GM21381 (cell line): ENCODE measurements around the gene FMN1.

Experiments
- ATAC-seq: cut with Tn5 transposase; IDR thresholded peaks from one replicate; pipeline ENCODE4 v1.9.1; 2021; ENCODE audit warnings: mild to moderate bottlenecking, moderate library complexity; ENCODE audit not compliant: unreplicated experiment

Gene FMN1

DNA sequence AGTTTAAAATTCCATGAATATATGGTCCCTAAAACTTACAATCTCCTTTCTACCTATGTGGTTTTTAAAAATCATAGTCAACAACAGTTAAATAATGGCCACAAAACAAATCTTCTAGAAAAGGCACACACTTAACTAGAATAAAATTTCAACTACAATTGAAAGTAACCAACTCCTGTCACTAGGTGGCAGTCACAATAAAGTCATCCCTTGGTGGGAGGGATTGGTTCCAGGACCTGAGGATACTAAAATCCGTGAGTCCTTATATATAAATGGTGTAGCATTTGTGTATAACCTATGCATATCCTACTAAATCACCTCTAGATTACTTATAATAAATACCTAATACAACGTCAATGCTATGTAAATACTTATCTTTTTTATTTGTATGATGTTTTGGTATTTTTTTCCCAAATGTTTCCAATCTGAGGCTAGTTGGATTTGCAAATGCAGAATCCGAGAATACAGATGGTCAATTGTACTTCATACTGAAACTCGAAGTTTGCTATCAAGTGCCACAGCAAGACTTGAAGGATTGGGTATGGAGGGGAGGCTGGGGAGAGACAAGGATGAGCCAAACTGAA is 172.6 kb downstream of the FMN1 start:
- ATAC-seq = no peak

DNA sequence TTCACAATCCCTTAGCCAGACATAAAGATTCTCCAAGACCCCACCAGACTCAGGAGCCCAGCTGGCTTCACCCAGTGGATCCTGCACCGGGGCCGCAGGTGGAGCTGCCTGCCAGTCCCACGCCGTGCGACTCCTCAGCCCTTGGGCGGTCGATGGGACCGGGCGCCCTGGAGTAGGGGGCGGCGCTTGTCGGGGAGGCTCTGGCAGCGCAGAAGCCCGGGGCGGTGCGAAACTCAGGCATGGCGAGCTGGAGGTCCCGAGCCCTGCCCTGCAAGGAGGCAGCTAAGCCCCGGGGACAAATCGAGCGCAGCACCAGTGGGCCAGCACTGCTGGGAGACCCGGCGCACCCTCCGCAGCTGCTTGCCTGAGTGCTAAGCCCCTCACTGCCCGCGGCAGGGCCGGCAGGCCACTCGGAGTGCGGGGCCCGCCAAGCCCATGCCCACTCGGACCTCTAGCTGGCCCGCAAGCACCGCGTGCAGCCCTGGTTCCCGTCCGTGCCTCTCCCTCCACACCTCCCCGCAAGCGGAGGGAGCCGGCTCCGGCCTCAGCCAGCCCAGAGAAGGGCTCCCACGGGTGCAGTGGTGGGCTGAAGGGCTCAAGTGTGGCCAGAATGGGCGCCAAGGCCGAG is 175.0 kb downstream of the FMN1 start:
- ATAC-seq = no peak

DNA sequence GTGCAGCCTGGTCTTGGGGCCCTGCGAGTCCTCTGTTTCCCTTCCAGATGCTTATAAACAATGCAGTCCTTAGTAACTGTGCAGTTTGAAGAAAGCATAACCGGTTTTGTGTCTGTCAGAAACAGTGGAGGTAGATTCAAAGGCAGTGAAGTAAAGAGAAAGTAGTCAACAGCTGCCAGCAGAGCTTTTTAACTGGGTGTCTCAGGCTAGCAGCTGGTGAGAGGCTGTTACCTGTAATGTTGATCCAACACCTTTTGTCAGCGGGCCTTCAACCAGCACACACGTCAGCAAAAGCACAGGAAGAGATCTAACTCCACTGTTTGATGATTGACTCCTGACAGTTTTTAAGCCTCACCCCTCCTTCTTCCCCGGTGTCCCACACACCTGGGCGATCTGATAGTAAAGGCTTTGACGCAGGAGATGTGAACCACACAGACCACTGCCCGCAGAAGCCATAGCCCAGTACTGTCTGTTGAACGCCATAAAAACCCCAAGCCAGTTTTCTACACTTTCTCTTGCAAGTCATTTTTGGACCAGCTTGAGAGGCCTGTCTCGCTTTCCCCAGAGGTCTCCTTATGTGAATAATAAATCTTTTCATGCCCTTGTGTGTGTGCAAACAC is 178.0 kb downstream of the FMN1 start:
- ATAC-seq = no peak

DNA sequence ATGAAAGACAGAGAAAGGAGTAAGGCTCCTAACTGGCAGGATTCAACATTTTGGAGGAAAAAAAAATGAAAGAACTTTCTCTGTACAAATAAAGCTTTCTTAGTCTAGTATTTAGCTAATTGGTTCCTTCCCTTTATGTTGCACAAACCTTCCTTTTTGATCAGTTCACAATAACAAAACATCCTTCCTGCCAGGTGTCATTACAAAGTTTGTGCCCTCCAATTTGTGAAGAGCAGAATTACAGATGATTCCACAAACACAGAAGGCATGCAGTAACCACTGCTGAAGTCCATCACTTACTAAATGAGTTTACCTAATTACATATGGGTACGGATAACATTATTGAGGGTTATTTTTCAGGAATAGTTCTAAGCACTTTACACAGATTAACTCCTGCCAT is 179.9 kb downstream of the FMN1 start:
- no peak for ATAC-seq

DNA sequence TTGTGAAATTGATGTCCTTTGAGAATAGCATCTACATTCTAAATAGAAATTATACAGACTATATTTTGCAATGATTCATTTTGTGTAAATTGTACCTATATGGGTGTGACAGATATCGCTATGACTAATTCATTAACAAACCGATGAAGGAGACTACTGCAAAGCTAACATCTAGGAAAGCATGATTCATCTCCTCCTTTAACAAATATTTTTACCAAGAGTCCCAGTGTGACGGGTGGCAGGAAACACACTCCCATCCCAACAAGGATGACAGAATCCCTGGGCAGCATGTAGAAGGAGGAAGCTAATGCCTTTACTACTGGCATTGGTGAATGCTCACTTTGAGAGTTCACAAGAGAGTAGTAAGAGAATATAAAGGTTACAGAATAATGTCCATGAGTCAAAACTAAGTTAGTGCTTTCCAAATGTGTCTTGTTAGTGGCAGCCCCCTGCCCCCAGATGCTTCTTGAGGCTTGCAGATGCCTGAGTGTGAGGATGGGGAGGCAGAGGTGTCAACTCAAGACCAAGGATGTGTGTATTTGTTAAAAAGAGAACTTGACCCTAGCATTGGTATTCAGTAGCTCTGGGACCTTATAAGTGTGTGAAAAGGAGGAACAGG is 180.6 kb downstream of the FMN1 start:
- no peak for ATAC-seq

DNA sequence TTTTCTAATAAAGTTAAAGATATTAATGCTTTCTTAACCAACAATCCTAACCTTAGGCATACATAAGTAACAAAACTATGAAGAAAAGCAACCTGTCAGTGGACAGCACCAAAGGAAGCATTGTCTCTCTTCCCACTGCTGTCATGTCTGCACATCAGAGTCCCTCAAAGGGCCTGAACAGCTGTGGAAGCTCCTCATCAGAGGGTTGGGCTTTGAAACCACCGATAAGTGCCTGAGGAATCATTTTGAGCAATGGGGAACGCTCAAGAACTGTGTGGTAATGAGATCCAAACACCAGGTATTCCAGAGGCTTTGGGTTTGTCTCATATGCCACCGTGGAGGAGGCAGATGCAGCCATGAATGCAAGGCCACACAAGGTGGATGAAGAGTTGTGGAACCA is 182.5 kb downstream of the FMN1 start:
- ATAC-seq = no peak

DNA sequence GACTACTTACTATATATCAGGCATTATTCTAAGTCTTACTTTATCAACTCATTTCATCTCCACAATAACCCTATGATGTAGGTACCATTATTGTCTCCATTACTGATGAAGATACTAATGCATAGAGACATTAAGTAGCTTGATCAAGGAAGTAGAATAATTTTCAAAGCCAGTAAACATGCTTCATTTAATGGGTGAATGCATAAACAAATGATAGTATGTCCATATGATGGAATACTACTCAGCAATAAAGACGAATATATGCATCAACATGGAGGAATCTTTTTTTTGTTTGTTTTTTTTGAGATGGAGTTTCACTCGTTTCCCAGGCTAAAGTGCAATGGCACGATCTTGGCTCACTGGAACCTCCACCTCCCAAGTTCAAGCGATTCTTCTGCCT is 184.9 kb downstream of the FMN1 start:
- ATAC-seq = no peak

DNA sequence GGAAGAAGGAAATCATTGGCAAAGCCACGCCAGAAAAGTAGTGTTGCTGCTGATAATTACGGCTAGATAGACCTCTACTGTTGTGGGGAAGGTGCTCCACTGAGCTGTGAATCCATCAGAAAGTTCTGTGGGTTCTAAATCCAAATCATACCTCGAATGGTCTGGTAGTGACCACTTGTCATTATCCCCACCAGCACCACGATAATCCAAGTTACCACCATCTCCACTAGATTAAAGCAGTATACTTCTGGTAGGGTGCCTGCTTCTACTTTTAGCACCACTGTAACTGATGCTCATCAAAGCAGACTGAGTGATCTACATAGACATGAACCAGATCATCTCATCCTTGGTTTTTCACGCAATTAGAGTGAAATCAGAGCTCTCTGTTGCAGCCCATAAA is 185.5 kb downstream of the FMN1 start:
- no peak for ATAC-seq

DNA sequence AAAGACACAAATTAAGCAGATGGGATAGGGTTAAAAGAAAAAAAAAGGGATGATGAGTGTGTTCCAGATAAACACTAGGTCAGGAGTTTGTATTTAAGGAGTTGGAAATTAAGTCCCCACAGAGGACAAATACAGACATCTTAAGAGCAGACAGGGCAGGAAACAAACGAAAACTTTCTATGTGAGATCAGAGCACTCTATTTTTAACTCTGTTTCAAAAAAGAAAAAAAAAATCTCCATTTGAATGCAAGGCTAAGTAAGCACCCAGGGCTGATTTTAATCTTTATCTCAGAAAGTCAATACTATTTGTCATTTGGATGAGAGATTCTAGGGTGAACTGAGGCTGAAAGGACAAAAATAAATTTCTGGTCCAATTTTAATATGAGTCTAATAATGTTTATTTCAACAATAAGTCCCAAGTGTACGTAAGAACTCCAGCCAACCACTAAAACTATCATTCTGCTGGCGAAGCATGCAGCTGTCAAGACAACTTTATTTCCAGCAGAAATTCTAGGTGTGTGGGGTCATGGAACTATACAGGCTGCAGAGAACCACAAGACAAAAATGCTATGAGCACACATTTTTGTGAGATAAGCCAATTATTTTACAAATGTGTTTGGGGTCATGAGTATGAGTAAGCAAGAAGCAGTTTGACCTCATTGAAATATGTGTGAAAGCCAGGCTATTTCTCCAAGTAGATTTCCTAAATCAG is 186.1 kb downstream of the FMN1 start:
- ATAC-seq = no peak

DNA sequence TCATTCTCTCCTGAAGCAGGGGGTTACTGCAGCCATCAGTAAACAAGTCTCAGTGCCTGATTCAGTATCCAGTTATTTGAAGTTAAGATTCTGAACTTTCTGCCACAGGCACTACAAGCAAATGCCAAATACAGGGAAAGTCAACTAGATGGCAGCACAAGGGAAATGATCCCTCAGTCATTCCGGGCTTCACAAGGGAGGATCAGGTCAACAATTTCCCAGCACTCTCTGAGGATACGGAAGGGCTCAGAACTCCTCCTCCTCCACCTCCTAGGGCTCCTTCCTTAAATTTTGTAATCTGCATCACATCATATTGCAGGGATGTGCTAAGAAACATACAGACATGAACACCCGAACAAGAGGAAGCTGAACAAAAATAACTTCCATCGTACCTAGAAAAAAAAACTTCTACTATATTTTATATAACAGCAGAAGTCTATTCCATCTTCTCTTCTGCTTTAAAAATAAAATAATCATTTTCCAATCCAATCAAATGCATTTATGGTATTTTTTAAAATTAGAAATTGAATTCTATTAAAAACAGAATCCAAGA is 187.1 kb downstream of the FMN1 start:
- ATAC-seq = no peak

DNA sequence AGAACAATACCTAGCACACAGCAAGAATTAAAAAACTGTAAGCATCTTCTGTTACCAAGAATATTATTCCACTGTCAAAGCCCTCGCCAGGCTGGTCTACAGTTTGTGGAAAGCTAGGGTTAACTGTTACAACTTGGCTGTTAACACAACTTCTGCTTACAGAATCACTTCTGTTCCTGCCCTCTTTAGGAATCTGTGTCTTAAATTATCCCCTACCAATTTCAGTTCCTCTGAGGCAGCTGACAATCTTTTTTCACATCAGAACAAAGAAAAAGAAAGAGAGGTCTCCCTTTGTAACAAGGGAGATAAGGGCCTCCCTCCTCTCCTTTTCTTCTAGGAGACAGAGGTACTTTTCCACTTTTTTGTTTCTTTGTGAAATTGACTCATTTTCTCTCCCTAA is 188.9 kb downstream of the FMN1 start:
- ATAC-seq = no peak

DNA sequence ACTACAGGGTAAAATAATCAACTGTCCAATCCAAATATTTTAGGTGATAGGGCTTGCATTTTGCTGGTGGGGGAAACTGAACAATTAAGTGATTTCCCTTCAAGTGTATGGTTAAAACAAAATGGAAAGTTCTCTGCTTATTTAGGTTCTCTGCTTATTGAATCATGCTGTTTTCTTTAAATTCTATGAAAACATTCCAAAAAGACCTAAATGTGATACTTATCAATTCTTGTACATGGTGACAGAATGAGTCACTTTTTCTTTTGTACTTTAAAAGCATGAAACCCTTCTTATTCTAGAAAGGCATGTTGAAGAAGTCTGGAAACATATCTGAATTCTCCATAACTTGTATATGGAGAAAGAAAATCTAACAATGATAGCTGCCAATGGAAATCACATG is 192.6 kb downstream of the FMN1 start:
- no peak for ATAC-seq

DNA sequence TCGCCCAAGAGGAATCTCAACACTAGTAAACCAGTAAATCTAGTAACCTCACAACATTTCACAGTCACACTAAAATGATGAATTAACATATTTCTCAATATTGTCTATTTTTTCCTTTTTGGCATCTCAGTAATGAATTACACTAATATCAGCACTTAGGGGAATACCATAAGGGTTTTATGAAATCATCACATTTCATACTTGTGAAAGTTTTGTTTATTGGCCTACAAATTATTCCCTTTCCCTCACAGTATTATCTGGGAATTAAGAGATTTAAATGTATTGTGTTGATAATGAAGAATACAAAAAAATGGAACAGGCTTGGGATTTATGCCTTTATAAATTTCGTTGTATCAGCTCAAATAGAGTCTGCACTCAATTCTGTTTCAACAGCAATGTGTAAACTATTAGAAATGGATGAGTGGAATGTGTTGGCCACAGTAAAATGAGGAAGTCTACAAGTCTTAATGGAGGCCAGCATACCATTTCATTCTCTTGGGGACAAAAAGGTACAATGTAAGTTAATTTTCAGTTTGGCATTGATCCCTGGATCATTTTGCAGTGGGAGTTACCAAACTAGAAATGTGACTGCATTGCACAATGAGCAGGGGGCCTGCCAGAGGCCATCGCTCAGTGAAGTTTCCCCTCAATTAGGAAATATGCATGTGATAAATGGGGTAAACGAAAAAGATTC is 195.4 kb downstream of the FMN1 start:
- no peak for ATAC-seq

DNA sequence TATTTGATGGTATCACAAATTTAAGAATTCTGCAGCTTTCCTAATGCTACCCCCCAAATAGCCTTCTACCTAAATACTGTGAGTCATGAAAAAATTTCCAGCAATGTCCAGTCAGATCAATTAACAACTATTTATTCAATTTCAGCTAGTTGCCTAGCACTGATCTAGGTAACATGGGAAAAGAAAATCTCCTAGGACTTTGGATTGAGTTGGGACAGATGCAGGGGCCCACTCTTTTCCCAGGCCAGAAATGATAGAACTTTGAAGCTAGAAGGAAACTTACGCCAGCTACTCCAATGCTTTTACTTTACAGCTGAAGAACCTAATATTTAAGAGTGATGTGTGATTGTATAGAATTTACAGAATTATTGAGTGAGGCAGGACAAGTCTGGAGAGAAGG is 196.3 kb downstream of the FMN1 start:
- no peak for ATAC-seq

DNA sequence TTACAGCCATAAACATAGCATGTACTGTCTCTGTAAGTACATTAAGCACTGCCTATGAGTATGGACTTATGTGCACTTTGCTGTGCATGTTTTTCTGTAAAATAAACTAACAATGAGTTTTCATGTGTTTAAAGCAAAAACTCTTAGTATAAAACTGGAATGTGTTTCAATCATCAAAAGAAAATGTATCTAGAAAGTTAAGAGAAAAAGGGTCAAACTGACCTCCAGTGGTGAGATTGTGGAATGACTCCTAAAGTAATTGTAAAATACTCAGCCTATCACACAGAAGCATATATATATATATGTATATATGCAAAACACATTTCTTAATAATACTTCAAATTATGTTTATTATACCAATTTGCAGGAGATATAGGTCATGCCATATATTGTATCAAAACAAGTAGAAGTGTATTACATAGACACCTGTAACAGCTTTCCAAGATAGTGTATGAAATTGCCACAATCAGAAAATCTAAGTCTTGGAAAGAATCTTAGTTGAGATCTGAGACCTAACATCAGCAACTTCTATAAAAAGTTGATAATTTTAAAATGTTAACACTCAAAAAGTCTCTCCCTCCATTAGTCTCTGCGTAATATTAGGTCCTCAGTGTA is 199.6 kb downstream of the FMN1 start:
- ATAC-seq = no peak

DNA sequence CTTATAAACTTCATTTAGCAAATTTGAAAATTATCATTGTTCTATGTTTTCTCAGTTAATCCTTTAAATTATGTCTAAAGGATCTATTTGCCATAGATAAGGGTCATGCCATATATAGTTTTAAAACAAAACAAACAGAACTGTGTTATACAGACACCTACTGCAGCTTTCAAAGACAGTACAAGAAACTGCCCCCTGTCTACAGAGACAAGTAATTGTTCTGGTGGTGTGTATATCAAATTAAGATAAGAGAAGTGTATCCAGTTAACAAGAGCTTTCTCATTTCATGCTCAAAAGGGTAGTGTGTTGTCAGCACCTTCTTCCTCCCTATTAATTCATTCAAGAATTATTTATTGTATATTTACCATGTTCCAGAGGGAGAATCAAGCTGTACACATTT is 201.2 kb downstream of the FMN1 start:
- ATAC-seq = no peak

DNA sequence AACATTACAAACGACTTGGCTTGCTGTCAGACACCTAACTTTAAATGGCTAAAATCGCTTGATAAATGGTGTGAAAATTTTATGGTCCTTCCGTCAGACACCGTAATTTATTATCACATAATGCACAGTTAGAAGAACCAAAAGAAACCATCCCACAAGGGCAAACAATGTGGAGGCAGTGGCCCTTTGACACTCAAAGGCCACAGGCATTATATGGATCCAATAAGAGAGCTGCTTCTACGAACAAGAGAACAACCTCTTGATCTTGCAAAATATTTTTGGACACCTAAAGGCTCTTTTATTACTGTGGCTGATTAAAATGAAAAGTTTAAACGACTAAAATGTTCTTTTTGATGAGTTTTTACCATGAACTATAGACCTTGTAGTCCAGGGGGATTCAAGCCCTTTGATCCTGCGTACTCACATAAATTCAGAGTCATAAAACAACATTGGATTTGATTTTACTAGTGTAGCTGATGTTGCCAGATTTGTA is 202.8 kb downstream of the FMN1 start:
- ATAC-seq = no peak

DNA sequence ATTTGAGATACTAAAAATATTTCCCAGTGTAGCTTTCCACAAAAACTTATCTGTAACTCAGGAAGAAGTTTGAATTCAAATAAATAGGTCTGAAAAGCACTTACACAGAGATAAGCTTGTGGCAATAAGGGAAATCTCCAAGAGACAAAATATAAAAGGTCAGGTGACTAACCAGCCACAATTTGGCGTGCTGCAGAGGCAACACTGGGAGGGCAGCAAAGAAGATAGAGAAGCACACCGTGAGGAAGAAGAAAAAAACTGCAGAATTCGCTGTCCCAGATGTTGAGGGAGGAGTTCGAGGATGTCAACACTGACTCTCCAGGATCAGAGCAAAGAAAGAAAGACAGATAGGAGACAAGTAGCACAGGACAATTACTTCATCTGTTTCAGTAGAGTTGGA is 204.4 kb downstream of the FMN1 start:
- no peak for ATAC-seq

DNA sequence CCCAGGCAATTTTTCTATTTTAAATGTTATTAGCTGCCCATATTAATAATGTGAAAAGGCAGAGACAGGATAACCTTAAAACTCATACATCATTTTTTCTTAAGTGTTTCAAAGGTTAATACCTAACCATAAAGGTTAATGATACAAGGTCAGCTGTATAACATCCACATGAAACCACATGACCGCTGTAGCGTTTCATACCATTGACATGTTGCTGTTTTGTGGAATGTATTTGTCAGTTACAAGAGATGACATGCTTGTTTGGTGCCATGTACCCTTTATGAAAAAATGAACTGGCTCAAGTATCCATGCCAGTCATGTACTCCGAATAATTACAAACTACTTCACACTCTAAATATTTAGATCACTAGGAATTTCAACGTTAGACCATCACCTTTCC is 207.4 kb downstream of the FMN1 start:
- no peak for ATAC-seq

DNA sequence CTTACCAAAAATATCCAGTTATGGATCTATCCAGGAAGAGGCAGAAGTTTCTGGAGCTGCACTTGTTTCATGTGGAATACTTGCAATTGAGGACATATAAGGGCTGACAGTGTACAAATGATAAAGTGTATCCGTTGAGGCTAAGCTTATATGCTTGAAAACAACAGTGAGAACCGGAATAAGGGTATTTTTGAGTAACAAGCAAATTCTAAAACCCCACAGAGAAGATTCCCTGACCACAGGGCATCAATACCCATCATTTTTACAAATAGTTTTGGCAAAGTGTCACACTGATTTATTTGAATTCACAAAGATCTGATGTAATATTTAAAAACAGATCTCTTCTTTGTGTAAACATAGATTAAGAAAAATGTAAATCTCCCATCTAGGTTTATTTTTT is 208.4 kb downstream of the FMN1 start:
- no peak for ATAC-seq
